Colon (tissue), 2 donors: ENCODE data around the gene ATP5PD.
"Not testable (repeated sequence)": the region's sequence is repeated elsewhere in the genome, so short reads cannot be mapped to it uniquely, and the experiment has no call there.

Experiments
- FAIRE-seq: peaks from 2 replicates; lab custom pipeline; 2012; peaks lifted over from hg19 to GRCh38; lab: Jason Lieb, UNC
- donor health status: control.
- donor health status: control.

Gene ATP5PD

DNA sequence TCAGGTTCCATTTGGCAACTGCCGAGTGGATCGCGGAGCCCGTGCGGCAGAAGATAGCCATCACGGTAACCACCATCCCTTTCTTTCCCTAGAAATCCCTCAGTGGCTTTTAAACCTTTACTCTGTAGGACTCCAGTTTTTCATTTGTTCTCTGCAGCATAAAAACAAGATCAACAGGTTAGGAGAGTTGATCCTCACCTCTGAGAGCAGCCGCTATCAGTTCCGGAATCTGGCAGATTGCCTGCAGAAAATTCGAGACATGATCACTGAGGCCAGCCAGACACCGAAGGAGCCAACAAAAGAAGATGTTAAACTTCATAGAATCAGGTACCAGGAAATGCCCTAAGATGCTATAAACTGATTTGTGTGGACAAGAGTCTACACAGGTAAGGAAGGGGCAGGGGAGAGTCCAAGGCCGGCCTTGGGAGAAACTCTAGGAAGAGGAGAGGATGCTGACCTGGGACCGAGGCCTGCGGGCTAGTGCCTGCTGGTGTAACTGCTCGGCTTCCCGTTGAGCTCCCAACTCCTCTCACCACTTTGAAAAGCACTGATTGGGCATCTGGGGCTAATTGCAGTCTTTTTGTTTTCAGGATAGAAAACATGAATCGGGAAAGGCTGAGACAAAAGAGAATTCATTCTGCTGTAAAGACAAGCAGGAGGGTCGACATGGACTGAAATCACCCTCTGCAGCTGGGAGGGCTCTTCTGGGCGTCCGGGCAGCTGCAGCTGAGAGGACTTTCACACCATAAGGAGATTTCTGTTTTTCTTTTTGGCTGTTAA lies 26.2 kb downstream of the ATP5PD start:
- no peak for FAIRE-seq

DNA sequence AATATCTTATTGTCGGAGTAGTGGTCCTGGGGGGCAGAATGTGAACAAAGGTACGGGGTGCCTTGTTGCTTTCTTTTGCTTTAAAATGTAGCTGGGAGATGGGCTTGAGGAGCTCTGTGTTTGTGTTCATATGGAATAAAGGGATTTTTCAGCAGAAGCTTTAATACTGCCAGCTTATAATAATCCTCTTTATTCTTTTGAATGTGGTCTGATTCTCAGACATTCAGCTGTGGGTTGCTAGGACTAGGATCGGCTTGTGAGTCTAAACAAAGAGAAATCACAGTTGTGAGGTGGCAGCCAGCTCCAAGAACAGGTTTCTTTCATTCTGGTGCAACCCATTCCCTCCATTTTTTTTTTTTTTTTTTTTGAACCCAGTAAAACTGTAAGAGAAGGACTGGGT lies 27.1 kb downstream of the ATP5PD start:
- no peak for FAIRE-seq

DNA sequence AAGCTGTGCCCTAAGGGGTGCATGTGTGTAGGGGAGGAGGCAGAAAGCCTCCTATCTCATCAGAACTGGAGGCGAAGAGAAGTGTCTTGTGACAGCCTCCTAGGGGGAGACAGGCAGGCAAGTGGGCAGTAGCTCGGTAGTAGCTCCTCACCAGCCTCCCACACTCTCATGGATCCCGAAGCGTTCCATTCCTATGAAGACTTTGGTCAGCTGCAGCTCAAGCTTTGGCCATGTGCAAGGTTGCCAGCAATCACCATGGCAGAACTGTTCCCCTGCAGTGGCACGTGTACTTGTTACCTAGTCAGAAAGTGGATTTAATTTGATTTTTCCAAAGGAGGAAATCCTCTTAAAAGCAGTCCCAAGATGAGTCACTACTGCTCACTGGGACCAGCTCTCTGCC lies 27.6 kb downstream of the ATP5PD start:
- no peak for FAIRE-seq

DNA sequence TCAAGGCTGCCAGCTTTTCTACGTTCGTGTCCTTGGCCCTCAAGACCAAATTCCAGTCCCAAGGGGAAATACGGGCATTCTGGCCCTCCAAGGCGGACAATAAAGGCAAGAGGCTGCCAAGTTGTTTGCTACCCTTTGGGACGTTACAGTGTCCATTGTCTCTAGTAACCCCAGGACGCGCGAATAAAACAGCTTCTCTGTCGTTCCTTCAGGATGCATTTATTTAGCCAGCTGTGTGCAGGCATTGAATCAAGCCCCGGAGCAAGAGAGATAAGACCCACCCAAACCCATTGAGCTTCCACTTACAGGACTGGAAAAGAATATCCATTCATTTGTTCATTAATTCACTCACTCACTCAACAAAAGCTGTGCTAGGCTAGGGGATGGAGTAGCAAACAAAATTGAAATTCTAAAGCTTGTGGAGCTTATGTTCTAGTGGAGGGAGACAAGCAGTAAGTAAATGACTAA lies 33.6 kb downstream of the ATP5PD start:
- FAIRE-seq, result no peak

DNA sequence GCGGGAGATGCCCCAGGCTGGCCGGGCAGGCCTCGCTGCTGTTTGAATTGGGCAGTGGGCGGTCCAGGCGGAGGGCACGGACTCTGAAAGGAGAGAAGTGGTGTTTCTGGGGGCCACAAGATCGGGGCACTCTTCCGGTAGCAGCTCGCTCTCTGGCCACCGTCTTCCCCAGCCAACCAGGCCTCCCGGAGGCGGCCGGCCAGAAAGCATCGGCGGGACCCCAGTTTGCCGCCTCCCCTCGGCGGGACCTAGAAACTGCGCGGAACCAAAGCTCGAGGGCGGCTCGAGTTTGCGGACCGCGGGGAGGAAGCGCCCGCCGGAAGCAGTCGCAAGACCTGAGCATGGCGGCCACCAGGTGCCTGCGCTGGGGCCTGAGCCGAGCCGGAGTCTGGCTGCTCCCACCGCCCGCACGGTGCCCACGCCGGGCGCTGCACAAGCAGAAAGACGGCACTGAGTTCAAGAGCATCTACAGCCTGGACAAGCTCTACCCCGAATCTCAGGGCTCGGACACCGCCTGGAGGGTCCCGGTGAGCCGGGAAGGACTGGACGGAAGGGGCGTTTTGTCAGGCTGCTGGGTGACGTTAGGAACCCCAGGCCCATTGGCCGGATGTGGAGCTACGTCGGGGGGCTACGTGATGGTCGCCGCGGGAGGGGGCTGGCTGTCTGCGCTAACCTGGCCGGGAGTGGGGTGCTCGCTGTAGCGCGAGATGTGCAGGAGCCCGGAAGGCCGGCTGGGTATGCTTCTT lies 34.2 kb downstream of the ATP5PD start, which contains the start of gene MRPL58:
Gene MRPL58, plus strand, starts transcription at position 325 of the 746 bp plus-strand sequence. Its CDS starts 17 bp downstream, at position 342.
- no peak for FAIRE-seq

DNA sequence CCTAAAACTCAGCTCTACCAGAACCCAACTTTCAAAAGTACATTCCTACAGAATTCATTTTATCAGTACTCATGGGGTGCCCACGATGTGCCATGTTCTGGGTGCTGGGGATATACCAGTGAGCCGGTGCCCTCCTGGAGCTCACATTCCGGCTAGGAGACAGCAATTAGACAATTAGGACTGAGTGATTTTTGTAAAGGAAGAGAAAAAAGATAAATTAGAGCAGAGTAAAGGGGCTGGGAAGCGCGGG lies 34.7 kb downstream of the ATP5PD start:
- FAIRE-seq, result no peak

DNA sequence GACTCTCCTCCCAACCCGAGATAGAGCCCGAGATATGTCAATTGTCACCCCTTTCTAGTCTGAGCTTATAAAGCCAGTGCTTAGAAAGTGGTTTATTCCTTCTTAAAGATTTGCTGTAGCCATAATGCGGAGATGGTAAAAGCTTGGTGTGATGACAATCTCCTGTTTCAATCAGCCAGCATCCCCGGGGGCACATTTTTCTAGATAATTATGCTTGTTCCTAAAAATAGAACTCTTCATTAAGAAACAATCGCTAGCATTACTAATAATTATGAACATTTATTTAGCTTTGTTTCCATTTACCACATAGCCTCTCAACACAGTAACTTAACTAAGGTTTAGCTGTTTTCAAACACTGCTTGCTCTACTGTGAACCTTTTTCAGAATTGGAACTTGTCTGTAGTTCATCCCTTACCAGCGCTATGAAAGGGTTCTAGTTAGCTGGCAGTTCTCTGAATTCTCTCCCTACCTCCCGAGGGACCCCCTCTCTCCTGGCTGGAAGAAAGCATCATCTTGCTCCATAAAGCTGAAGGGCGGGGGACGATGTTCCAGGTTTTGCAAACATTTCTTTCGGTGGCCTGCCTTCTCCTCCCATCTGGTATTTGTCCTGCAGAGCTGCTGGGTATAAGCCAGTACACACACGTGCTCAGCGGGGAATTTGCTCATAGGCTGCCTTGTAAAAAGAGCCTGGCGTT lies 35.2 kb downstream of the ATP5PD start:
- no peak for FAIRE-seq

DNA sequence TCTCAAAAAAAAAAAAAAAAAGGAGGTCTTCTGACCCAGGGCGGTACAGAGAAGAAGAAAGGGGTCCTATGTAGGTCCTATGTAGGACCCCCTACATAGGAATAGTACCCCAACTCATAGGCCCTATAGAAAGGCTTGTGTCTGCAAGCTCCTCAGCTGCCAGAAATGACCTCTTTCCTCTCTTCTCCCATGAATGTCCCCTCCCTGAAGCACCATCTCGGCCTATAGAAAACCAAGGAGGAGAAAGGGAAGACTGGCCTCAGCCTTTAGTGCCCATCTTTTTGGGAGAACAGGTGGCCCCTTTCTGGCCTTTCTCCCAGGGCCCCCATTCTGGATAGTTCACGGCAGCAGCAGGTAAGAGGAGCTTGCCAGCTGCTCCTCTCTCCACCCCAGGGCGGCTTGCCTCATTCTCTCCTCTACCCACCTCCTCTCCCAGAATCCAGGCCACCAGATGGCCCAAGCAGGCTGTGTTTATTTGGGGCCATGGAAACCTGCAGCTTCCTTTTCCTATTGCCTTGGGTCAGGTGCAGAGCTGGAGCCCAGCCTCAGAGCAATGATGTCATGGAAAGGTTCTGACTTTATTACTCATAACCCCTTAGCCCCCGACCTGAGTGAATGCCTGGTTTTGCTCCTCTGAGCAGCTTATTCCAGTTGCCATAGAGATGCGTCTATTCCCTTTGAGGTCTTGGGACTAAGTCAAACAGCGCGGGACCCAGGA lies 35.9 kb downstream of the ATP5PD start:
- no peak for FAIRE-seq

DNA sequence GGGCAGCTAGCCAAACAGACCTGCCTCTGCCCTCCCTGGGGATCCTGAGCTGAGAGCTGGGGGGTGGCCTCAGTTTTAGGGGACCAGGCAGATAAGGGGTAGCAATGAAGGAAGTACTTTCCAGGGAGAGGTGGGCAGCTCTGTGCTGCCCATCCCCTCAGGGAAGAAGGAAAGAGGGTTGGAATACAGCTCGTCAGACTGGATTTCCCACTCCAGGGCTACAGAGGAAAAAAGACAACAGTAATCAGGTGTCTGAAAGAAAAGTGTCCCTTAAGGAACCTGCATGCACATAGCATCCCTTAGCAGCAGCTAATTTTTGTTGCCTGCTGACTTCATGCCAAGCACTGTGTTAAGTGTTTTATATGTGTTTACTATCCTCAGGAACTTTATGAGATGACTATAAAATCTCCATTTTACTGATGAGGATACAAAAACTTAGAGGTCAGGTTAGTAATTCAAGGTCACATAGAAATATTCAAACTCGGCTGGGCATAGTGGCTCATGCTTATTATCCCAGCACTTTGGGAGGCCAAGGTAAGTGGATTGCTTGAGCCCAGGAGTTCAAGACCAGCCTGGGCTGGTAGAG lies 37.5 kb downstream of the ATP5PD start:
- FAIRE-seq, result no peak

DNA sequence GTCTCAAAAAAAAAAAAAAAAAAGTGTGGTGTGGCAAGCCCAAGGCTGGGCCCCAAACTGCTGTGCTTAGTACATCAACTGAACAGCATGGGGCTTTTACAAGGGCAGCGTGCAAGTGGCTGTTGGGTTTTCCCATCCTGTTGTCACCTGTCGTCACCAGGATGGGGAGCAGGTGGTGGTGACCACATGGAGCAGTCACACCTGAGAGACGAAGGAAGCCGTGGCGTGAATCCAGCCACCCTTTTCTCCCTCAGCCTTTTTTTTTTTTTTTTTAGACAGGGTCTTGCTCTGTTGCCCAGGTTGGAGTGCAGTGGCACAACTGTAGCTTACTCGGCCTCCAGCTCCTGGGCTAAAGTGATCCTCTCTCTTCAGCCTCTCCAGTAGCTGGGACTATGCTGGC lies 38.4 kb downstream of the ATP5PD start:
- FAIRE-seq, result no peak

DNA sequence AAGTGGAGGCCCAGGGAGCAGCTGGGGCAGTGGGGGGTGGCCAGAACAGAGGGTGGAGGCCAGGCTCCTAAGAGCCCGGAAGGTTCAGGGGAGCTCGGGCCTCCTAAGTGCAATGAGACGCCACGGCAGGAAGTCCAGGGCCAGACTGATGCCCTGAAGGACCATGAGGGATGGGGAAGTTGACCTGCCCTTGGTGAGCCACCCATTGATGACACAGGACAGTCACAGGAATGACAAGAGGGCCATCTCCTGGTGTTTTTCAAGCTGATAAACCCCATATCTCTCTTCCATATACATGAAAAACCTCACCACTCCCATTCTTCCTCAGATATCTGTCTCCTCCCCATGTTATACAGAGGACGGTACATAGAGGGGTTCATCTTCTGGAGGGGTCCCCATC lies 40.1 kb downstream of the ATP5PD start:
- no peak for FAIRE-seq

DNA sequence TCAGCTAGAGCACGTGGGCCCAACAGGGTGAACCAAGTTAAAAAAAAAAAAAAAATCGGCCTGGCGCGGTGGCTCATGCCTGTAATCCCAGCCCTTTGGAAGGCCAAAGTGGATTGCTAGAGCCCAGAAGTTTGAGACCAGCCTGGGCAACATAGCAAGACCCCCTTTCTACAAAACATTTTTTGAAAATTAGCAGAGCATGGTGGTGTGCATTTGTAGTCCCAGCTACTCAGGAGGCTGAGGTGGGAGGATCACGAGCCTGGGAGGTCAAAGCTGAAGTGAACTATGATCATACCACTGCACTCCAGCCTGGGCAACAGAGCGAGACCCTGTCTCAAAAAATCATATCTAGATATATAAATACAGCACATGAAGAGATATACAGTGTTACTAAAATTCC lies 40.7 kb downstream of the ATP5PD start:
- FAIRE-seq, result not testable (repeated sequence)

DNA sequence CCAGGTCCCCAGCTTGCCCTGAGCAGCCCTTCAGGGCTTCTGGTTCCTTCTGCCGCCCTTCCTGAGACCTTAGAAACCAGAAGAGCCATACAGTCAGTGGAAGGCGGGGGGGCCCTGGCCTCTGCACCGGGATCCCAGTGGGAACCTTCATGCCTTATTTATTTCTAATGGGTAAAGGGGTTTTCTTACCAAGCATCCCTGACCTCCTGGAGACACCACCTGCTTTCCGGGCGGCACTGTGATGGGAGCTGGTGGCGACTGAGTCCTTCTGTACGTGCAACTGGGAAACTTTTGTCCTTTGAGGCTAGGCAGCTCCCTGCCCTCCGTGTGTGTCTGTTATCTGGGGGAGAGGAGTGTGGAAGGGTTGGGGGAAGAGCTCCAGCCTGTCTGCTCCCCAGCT lies 41.5 kb downstream of the ATP5PD start:
- no peak for FAIRE-seq

DNA sequence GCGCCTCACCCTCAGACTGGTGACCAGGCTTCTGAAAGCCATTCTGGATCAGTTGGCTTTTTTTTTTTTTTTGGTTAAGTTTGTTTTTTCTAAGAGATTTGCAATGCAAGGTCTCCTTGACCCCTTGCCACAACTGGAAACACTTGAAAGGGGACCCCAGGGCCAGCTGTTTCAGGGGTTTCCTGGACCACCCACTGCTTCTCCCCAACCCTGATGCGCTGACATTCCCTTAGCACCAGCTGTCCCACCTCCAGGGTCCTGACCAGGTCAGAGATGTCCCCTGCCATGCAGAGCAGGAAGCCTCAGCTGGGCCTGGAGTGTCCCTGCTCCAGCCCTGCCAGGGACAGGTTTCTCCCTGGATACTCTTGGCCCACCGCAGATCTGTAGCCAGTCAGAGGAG lies 42.4 kb downstream of the ATP5PD start:
- FAIRE-seq, result no peak

DNA sequence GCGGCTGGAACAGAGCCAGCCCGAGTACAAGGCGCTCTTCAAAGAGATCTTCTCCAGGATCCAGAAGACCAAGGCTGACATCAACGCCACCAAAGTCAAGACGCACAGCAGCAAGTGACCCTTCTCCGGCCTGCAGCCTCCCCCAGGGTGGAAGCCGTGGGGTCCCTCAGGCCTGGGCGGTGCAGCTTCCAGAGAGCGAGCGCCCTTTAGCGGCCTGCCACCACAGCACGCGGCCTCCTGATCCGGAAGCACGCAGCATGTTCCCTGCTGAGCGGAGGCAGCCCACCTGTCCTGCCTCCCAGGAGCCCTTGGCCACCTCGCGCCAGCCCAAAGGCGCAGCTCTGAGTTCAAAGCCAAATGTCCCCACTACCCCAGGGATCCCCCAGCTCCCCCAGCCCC lies 42.8 kb downstream of the ATP5PD start:
- no peak for FAIRE-seq

DNA sequence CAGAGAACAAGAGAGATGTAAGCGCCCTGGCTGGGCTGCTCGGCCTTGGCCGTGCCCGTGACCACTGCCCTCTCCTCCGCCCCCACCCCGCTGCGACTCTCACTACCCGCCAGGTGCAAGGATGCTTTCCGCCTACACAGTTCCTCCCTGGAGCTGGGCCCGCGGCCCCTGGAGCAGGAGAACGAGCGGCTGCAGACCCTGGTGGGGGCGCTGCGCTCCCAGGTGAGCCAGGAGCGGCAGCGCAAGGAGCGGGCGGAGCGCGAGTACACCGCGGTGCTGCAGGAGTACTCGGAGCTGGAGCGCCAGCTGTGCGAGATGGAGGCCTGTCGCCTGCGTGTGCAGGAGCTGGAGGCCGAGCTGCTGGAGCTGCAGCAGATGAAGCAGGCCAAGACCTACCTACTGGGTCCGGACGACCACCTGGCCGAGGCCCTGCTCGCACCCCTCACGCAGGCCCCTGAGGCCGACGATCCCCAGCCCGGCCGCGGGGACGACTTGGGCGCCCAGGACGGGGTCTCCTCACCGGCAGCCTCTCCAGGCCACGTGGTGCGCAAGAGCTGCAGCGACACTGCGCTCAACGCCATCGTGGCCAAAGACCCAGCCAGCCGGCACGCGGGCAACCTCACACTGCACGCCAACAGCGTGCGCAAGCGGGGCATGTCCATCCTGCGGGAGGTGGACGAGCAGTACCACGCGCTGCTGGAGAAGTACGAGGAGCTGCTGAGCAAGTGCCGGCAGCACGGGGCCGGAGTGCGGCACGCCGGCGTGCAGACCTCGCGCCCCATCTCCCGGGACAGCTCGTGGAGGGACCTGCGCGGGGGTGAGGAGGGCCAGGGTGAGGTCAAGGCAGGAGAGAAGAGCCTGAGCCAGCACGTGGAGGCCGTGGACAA lies 43.5 kb downstream of the ATP5PD start:
- no peak for FAIRE-seq

DNA sequence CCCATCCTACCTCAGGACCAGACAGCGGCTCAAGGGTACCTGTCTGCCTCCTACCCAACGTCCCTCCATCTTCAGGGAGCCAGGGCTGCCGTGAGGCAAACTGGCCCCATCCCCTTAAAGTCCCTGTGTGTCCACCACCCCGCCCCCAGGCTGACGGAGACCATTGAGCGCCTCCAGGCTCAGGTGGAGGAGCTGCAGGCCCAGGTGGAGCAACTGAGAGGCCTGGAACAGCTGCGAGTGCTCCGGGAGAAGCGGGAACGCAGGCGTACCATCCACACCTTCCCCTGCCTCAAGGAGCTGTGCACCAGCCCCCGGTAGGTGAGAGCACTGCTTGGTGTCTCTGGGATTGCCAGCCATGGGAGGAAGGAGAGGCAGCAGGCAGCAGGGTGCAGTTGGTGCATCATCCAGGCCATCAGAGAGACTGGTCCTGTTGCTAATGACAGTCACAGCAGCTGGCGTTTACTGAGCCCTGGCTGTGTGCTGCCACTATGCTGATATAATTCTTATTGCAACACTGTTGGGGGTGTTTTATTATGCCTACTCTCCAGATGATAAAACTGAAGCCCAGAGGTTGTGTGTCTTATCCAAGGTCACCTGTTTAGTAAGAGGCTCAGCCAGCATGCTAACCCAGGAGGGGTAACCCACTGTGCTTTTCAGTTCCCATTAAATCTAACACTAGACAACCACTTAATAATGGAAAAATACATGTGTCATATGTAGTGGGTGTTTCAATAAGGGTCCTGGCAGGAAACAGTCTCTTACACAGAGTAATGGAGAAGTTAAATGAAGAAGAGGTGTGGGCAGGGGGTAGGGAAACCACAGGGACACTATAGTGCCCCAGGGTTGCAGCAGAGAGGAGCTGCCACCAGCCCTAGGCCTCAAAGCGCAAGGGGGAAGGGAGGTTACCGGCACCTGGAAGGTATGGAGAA lies 44.6 kb downstream of the ATP5PD start:
- FAIRE-seq, result no peak

DNA sequence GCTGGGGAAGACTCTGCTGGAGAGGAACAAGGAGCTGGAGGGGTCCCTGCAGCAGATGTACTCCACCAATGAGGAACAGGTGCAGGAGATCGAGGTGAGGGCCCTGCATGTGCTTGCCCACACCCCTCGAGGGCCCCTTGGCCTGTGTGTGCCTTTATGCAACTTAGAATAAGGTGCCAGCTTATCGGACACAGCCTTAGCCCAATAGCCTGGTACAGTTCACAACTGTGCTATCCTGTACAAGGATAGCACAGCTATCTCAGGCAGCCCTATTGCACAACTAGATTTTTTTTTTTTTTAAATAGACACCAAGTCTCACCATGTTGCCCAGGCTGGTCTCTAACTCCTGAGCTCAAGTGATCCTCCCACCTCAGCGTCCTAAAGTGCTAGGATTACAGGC lies 47.2 kb downstream of the ATP5PD start:
- FAIRE-seq, result no peak

DNA sequence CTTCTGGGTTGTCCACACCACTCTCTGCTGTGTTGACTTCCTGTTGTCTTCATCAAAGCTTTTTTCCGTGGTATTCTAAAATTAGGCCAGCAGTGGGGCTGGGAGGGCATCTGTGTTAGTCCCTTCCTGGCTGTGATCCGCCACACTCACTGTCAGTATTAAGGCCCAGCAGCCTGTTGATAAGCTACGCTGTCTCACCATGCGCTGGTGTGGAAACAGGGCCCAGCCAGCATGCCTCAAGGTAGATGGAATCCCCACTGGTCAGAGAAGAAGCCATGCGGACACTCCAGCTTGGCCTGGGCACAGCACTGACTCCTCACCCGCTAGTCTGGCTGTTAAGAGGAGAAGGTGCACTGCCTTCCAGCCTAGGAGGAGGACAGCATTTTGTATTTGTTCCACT lies 48.0 kb downstream of the ATP5PD start:
- FAIRE-seq, result no peak

DNA sequence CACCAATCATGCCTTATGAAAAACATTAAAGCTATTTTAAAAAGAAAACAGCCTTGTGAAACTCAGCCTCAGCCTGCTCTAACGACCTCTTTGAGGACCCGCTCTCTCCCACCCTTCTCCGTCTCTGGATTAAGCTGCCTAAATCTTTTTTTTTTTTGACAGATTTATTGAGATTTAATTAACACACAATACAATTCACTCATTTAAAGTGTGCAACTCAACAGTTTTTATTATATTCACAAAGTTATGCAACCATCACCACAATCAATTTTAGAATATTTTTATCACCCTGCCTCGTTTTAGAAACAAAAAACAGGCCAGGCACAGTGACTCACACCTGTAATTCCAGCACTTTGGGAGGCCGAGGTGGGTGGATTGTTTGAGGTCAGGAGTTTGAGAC lies 50.9 kb downstream of the ATP5PD start:
- no peak for FAIRE-seq
